GM20431 (cell line): ENCODE measurements around the gene TSHZ2.

Source experiments
- in situ Hi-C: fragments of 300-500 bp; cut with MseI, MboI; formaldehyde crosslinking; loops from one replicate; pipeline ENCODE4 v1.15.0; 2020; ENCODE audit warnings: low sequenced_read_pairs; ENCODE audit not compliant: unreplicated experiment

TSHZ2 gene

DNA sequence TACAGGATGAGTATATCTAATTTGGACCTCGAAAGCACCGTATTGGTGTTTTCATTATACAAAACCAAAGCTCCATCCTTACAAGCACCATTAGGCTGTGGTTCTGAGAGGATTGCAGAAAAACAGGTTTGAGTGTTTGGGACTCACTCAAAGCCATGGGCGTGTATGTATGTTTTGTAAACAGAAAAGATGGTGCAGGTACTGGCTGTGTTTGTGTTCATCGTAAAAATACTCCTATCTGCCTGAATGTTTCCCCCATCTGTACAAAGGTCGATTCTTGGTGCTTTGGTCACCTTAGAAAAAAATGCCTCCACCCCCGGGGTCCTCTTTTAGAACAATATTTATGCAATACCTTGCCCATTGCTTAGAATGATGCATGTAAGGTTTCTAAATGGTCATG is 286.6 kb downstream of the TSHZ2 start:
- in situ Hi-C loops = no loop called here

DNA sequence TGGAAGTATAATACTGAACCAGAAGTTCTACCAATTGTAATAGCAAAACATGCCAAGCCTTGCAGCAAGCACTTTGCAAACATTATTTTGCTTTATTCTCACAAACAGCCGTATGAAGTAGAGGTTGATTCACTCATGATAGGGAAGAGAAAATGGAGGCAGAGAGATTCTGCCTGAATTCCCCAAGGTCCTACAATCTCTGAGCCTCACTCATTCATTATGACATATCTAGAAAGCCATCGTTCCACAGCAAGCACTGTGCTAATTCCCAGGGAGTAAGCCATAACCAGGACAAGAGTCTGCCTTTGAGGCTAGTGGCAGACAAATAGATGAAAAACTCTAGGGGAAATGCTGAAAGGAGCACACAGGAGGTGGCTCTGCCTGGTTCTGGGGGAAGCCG is 288.0 kb downstream of the TSHZ2 start:
- in situ Hi-C loops = no loop called here

DNA sequence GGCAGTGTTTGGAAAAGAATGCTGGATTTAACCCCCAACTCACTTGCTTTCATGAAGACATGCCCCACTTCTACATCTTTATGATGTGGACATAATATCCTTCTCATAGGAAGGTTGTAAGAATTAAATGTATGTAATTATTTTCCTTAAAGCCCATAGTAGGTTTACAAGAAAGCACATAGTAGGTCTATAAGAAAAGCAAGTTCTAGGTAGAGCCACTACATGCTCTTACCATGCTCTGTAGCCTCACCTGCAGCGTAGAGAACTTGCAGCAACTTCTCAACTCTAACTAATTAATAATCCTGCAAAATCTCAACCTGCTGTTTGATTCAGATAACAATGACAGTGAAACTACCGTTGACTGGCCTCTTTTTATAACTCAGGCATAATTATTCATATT is 288.4 kb downstream of the TSHZ2 start:
- in situ Hi-C loops = no loop called here

DNA sequence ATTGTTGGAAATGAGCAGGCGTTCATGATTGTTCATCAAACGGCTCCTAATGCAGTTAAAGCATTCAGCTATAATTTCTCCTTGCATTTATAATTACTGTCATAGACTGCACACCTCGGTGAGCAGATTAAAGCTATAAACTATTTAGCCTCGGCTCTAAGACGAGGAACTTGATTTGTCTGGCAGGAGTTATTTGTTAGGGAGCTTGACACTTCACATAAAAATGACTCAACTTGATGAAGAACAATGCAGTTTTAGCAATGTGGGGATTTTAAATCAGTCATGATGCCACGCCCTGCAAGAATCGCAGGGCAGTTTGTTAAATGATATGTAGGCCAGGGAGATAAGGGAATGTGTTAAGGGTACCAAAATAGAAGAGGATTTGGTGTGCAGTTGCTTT is 290.2 kb downstream of the TSHZ2 start:
- in situ Hi-C loops = no loop called here

DNA sequence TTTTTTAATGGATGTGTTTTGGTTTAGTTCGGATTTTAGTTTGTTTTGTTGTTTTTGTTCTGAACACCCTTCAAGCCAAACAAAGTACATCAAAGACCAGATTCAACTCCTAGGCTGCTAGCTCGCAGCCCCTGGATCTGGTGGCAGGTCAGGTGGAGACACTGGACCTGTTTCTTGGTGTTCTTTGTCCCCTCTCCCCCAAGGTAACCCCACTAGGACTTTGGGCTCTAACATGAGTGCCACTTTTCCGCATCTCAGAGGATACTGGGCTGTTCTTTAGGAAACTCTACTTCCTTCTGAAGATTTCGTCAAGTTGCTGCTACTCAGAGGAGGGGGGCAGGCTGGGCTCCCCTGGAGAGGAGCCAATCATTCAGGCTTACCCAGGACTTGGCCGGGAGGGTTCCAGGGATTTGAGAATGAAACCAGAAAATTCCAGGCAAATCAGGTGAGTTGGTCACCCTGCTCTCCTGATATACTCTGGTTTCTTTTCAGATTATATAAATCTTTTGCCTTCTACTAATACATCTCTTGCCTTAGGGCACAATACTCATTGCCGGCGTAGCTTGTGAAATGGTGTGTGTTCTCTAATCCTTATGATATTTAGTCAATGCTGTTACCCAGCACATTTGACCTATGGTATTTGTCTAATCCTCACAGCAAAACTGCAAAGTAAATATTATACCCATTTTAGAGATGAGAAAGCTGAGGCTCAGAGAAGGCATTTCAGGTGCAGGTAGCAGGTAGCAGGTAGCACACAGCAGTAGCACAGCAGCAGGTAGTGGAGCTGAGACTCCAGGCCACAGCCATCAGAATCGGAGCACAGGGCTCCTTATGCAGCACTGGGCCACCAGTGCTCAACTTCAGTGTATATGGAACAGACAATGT is 291.6 kb downstream of the TSHZ2 start:
- in situ Hi-C loops = no loop called here

DNA sequence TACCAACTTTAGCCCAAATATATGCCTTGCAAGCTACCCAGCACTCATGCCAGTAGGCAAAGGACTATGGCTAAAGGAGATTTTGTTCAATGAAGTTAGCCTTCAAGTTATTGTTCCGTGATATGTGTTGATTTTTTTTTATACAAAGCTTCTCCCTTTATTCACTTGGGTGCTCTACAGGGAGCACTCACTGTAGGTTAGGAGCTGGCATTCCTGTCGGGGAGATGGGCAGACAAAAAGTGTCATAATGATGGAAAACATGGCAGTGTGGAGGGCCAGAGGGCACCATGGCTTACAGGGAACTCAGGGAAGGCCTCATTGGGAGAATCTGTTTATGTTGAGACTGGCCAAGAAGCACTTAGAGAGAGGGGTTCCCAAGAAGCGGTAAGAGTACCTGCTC is 292.4 kb downstream of the TSHZ2 start:
- in situ Hi-C loops = no loop called here

DNA sequence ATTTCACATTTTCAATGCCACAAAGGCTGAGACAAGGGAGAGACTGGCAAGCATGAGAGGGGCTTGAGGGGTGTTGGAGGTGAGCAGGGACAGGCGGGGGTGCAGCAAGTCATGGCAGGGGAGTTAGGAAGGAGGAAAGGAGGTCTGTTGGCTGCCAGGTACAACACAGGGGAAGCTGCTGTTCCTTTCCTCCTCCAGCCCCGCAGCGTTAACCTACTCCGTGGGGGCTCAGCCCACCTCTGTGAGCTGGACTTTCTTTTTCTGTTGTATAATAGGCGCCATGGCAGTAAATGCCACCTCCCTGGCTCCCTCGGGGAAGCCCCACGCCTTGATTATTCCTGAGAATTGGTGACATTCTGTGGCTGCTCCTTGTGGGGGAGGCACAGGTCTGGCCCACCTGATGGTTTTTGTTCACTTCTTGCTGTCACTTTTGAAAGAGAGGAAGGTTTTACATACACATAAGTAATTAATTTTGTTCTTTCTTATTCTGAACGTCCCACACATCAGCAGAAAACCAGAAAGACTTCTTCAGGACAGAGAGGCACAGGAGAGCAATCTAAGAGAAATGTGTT is 293.2 kb downstream of the TSHZ2 start:
- in situ Hi-C loops = no loop called here

DNA sequence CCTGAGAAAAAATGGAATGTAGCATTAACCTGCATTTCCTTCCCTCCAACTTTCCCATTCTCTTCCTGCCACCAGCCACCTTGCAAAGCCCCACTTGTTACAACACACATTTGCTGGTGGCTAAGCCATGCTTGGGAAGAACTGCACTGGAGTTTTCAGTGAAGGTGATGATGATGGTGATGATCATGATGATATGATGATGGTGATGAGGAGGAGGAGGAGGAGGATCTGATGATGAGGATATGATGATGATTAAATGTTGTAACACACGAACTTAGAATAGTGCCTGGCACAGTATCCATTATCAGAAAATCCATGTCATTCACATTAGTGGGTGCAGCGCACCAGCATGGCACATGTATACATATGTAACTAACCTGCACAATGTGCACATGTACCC is 297.2 kb downstream of the TSHZ2 start:
- in situ Hi-C loops = no loop called here

DNA sequence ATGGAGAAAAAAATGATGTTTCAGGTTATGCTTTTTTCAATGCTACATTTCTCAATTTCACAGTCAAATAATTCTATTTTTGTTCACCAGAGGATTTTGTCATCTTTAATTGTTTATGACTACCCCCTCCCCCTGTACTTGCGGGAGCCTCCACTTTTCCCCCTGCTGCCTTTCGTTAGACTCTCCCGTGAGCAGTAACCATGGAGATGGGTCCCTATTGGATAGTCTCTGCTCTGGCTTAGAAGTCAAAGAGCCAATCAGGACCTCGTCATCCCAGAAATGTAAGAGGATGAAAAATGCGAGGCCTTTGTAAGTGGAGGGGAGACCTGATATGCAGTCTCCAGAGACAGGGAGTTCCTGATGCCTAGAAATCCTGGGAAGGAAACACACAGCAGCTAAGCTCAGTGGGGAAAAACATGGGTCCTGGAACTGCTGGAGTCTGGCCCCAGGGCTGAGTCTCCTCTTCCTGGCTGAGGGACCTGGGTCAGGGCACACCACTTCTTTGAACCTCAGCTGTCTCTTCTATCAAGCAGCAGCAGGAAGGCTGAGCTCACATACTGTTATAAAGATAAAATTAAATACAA is 298.7 kb downstream of the TSHZ2 start:
- in situ Hi-C loops = no loop called here

DNA sequence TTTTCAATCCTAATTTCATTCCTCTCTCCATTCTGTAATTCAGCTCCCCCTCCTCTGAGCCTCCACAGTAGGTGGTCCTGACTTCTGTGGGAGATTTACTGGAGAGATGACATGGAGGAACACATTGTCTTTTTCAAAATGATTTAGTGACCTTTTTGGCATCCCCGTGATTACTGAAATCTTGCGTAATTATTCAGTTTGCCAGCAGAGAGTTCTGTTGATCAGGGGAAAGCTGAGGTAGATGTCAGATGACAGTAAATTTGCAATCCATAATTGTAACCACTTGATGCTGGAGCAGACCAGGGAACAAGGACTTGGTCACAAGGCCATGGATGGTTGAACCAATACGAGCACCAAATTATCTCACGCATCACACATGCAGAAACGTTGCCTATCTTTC is 302.2 kb downstream of the TSHZ2 start:
- in situ Hi-C loops = no loop called here

DNA sequence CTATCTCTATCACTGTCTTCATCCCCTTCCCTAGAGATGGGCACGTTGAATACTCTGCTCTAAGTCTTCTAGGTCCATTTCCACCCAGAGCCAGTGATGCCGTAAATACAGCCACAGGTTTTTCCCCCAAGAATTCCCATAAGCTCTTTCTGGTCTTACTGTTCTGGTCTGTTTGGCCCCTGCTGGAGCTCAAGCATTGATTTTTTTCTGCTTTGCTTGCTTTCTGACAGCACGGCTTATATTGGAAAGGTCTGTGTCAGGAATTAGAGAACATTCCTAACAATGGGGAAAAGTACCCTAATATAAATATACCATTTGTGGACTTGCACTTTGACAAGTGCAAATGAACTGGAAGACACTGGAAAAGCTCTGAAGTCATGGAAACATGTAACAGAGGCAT is 302.6 kb downstream of the TSHZ2 start:
- in situ Hi-C loops = no loop called here

DNA sequence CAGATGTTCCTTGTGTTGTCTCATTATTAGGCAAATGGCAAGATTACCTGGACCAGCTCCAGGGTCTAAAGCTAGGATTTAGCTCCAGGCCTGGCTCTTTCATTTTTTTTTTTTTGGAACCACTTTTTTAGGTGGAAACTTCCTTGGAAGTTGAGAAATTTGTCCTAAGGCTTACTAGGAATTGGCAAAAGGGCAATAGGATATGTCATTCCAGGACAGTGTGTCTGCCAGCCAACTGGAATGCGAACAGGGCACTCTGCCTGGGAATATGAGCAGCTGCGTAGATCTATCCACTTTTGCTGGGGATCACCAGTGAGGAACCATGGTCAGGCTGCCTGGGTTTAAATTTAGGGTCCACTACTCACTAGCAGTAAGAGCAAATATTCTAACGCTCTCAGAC is 304.0 kb downstream of the TSHZ2 start:
- in situ Hi-C loops = no loop called here

DNA sequence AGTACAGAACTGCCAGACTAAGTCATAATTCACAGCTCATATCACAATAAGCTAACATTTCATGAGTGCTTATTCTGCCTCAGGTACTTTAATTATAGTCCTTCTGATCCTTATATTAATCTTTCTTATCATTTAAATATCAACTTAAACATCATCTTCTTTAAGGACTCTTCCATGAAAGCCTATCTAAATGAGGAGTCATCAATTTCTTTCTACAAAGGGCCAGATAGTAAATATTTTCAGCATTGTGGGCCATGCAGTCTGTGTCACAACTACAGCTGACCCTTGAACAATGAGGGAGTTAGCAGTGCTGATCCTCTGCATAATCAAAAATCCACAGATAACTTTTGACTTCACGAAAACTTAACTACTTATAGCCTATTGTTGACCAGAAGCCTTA is 306.4 kb downstream of the TSHZ2 start:
- in situ Hi-C loops = no loop called here

DNA sequence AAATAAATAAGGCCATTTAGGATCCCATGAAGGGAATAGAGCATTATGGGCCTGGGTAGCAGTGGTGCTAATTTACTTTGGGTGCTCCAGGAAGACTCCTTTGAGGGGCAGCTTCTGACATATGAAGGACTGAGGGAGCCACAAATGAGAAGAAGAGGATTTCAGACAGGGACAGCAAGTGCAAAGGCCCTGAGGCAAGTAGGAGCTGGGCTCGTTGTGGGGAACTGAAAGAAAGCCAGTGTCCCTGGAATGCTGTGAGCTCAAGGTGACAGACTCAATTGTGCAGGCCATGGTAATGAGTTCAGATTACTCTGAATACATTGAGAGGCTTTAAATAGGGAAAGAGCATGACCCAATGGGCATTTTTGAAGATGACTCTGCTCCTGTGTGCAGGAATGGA is 307.6 kb downstream of the TSHZ2 start:
- in situ Hi-C loops = no loop called here

DNA sequence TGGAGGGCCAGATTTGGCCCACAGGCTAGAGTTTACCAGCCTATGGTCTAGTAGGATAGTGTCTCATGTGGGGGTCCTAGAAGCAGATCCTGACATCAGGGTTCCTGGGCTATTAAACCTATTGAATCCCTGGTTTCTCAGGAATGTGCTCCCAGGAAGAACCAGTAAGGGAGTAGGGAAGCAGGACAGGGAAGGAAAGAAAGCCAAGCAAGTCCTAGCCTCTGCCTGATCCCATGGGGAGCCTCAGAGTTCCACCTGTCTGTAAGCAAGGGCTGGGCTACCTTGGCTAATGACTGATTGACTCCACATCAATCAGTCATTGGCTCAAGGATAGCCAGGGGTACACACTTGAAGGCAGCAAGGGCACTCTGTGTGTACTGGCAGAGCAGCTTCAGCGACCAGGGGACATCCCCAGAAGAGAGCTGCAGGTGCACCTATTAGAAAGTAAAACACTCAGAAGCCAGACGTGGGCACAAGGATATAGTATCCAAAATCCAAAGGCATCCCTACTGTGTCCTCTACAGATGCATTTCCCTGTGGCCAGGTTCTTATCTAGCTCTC is 309.5 kb downstream of the TSHZ2 start:
- in situ Hi-C loops = no loop called here

DNA sequence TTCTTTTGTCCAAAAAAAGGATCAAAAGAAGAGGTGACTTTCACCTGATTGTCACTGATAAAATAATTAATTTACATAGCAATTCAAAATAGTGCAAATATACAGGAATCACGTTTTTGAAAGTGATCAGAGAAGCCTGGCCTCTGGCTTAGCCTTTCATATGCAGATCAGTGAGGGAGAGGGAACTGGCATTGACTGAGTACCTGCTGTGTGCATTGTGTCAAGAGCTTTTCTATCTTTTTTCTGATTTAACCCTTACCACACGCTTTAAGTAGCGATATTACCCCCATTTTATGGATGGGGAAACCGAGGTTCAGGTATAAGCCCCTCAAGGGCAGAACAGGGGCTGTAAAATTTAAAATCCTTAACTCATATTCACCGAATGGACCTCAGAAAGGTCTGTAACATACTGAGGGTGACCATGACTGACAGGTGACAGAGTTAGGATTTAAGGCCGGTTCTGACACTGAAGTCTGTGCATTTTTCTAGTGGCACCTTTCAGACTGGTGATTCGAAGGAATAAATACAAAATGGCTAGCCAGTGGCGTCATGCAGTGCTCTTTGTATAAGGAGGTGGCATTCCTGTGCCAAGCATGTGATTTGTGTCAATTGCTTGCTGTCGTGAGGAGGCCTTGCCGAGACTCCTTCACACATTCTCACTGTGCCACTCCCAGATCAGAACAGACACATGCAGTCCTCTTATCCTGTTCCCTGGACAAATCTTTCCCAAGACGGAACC is 310.2 kb downstream of the TSHZ2 start:
- in situ Hi-C loops = no loop called here

DNA sequence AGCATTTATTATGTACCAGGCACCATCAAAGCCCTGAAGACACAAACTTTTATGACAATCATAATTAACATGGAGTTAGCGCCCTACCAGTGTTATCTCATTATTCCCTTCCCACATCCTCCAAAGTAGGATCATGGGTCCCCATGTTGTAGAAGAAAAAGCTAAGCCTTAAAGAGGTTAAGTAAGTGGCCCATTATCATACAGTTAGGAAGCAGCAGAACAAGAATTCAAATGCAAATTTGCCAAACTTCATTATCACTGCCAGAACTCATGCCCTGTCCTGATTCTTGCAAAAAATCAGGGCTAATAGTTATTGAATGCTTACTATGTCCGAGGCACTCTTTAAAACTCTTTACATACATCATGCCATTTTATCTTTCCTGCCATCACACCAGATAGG is 310.9 kb downstream of the TSHZ2 start:
- in situ Hi-C loops = no loop called here

DNA sequence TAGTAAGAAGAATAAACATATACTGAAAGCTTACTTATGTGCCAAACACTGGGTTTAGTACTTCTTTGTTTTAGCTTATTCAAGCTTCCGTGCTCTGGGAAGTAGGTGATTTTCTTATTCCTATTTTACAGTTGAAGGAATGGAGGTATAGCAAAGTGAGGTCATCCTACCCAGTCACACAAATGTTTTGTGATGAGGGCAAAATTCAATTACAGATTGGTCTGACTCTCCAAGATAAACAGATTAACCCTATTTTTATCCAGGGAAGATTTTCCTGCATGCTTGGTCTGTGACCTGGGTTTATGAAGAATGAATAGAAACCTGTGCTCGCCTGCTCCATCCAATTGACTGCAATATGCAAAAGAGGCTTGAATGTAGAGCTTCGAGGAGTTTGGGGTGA is 311.4 kb downstream of the TSHZ2 start:
- in situ Hi-C loops = no loop called here

DNA sequence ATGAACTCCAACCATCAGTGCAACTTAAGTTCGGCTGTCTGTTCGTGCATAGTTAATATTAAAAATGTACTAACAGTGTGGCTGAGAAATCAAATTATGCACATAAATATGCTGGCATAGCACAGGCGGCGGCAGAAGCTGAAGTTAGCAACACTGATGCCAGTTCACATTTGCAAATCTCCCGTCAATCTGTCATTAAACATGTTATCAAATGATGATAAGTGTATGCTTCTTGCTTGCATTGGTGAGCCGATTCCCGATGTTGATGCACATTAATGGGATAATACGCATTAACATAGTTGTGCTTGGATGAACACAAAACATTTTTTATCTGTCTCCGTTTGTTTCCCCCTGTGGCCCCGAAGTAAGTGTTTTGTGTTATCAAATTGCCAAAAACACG is 312.1 kb downstream of the TSHZ2 start:
- in situ Hi-C loops = no loop called here

DNA sequence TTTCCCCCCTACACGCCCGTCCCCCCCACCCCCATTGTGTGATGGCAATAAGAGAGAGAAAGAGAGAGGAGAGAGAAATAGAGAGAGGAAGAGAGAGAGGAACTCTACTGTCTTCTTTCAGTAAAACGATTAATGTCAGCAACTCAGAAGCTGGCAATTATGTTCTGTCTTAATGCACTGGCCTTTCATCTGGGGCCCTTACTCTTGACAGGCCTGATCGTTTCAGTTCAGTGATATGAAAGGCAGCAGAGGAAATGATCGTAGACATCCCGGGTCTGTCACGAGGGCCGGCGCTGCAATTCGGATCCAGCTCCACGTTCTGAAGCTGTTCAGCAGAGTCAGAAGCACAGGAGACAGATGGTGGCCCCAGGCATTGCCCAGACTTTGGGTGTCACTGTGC is 312.5 kb downstream of the TSHZ2 start:
- in situ Hi-C loops = no loop called here
